Sigmoid colon (tissue), 4 donors: ENCODE data around the gene KLK12.

ENCODE experiments used
- POLR2A ChIP-seq, 2 donors: fragments of 450-650 bp; IDR thresholded peaks; one replicate each; pipeline ENCODE4 v1.6.1; 2016; ENCODE audit warnings: antibody characterized with exemption in 2 of 2, mild to moderate bottlenecking in 2 of 2, moderate library complexity in 2 of 2
- POLR2AphosphoS5 ChIP-seq, 4 donors: sonication (generic); formaldehyde crosslinking; IDR thresholded peaks; one replicate each; pipeline ENCODE4 v1.6.1; 2017; ENCODE audit warnings: antibody characterized with exemption in 4 of 4

DNA sequence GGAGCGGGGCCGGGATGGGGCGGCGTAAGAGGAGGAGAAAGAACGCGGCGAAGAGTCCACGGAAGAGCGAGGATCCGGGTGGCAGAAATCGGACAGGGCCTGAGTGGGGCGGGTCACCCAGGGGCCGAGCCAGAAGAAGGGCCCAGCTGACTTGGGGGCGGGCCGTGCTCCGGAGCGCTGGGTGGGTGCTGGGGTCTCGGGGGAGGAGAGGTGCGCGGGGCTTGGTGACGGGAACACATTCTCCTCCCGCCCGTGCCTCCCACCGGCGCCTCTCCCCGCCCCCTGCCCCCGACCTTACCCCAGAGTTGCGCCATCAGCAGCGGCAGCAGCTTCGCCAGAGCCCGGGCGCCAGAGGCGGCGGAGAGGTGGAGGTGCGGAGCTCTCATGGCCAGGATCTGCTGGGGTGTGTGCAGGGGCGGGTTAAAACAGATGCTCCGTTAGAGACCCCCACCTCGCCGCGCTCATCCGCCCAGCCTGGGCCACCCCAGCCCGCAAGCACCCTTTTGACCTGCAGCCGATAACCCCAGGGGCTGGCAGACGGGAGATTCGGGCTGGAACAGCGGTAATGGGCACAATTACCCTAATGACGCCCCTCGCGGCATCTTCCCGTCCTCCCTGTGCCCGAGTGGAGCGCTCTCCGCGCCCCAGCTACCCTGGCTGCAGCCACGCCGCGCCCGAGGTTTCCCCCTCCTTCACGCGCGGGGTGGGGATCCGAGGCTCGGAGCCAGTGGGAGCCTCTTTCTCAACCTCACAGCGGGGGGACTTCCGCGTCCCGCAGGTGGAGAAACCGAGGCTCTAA is 15.9 kb downstream of the KLK12 start:
- no peak for TF ChIP-seq POLR2A (IDR thresholded peaks at IDR 0.05)
- TF ChIP-seq POLR2AphosphoS5 (IDR thresholded peaks at IDR 0.05) = no peak
